Stimulated activated CD4-positive, alpha-beta T cell treated with anti-CD3 and anti-CD28 coated beads, Interleukin-4, amount 100 ng/mL, for 24 hours (primary cell): ENCODE results near the gene ZNF865.

Experiments used
- DNase-seq: peaks from one replicate; pipeline ENCODE4 v3.0.0-alpha.2; 2020

ZNF865 gene

DNA sequence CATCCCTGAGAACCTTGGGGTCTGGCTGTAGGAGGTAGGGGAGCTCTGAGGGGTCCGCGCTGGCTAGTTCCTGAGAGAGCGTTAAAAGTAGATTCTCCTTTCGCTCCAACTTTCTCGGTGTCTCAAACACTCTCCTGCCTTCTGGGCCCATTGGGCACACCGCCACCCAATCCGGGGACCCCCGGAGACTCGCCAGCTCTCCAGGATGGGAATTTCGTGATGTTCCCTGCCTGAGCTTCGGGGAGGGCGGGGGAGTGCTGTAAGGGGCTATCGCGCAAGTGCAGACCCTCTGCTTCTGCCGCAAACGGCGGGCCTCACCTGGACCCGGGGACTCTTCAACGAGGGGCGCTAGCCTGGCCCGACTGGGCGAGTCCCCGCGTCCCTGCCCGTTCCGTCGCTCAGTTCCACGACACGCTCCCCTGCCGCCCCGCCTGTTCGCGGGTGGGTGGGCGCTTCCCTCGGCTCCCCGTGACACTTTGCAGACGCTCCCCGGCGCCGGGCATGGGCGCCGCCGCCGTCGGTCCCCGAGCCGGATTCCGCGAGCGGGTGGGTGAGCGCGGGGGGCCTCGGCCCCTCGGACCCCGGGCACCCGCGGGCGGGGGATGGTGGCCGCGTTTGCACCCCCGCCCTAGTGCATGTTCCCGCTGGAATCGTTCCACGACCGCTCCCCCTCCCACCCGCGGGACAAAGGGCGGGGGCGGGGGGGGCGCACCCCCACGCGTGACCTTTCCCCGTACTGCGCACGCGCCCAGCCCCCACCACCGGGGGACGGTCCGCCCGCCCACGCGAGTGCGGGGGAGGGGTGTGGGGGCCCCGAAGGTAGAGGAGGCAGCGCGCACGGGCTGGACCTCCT lies 42.5 kb downstream of the ZNF865 start, which contains the start of gene CCDC106:
Gene CCDC106, plus strand, starts transcription at position 481 of the 853 bp plus-strand sequence. CDS start 835 bp downstream, outside the sequence.
- peak; percentile 44 for DNase-seq

DNA sequence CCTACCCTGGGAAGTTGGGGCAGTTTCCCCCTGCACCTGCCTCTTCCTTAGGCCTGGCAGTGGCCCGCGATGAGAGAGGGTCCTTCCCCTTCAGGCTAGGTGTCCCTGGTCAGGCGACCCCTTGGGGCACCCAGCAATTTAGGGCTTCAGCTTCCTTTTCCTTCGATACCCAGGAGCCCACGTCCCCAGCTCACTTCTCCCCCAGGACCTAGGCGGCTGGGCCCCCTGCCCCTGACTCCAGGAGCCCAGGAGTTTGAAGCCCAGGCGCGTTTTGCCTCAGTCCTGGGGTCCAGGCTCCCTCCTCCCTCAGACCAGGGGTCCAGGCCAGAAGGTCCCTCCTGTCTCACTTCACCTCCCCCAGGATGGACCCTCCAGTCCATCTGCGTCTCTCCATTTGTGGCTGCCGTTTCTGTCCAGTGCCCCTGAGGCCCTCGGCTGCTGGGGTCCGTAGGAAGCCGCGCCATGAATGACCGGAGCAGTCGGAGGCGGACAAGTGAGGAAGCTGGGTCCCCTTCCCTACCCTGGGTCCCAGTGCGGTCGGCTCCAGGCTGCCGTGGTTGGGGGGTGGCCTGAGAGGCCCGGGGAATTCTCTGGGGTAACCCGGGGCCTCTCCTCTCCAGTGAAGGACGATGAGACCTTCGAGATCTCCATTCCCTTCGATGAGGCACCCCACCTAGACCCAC lies 43.3 kb downstream of the ZNF865 start:
- DNase-seq, result no peak

DNA sequence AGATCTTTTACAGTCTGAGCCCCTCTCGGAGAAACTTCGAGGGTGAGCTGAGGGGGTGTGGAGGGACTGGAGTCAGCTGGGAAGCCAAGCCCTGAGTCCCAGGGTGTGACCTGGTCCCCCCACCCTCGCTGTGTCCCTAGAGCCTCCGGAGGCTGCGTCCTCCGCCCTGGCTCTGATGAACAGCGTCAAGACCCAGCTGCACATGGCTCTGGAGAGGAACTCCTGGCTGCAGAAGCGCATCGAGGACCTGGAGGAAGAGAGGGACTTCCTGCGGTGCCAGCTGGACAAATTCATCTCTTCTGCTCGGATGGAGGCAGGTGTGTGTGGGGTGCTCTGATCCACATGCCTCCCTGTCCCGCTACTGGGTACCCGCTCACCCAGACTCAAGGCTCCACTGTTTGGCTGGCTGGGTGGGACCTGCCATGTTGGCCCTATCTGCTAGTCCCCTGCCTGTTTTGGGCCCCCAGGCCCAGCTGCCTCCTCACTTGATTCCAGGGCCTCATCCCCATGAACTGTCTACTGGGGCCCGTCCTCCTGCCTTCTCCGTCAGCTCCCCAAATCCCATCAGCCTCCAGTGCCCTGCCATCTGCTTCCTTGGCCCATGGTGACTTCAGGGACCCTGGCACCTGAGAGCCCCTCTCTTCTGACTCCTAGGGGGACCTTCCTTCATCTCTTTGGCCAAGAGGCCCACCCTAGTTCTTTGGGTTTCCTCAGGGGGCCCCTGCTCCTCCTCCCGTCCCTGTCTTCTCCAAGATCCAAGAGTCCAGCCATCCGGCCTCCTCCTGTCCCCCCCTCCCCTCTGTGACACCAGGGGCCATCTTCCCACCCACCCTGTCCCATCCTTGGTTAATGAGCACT lies 44.0 kb downstream of the ZNF865 start:
- DNase-seq, result no peak

DNA sequence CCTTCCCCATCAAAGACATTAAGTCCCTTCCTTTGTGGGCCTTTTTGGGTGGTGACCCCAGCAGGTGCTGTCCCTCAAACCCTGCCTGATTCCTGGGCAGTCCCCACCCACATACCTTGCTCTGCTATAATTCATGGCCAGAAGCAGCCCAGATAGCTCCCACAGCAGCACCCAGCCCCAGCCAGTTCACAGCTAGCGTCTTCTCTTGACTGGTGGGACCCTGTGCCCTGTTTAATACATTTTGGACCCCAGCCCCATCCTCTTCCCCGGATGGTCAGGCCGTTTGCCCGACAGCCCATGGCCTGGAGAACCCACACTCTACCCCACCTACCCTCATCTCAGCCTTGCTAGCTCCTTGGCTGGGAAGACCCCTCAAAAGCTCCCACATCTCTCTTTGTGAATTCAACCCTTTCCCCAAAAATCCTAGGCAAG lies 44.7 kb downstream of the ZNF865 start:
- DNase-seq, result no peak

DNA sequence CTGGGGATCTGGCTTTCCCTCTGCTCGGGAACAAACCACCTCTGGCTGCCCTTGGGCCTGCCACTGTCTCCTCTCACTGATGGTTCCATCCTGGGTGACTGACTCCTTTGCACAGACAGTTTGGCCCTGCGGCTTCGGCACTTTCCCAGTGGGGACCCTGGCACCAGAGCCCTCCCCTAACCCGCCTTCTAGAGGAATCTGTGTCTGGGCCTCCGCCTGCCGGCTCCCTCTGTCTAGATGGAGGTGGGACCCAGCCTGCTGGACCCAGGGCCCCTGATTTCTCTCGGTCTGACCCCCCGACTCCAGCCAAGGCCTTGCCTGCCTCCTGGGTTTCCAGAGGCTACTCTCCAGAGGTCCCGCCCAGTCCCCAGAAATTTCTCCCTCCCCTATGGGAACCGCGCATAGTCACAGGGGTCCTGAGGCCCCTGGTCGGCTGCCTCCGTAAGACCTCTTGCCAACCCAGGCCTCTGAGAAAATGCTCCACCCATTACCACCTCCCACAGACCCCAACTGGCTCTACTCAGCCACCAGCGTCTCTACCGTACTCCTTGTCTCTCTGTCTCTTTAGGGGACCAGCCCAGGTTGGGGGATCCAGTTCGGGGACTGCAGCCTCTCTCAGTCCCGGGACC lies 45.3 kb downstream of the ZNF865 start:
- DNase-seq, result no peak

DNA sequence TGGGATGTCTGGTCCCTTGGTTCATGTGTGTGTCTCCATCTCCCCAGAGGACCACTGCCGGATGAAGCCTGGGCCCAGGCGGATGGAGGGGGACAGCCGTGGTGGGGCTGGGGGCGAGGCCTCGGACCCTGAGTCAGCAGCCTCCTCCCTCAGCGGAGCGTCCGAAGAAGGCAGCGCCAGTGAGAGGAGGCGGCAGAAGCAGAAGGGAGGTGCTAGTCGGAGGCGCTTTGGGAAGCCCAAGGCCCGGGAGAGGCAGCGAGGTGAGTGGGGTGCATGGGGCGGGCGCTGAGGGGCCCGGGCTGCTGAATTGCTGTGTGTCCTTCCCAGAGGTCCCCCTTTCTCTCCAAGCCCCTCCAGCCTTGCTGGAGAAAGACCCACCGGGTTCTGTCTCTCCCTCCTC lies 45.8 kb downstream of the ZNF865 start:
- DNase-seq, result no peak

DNA sequence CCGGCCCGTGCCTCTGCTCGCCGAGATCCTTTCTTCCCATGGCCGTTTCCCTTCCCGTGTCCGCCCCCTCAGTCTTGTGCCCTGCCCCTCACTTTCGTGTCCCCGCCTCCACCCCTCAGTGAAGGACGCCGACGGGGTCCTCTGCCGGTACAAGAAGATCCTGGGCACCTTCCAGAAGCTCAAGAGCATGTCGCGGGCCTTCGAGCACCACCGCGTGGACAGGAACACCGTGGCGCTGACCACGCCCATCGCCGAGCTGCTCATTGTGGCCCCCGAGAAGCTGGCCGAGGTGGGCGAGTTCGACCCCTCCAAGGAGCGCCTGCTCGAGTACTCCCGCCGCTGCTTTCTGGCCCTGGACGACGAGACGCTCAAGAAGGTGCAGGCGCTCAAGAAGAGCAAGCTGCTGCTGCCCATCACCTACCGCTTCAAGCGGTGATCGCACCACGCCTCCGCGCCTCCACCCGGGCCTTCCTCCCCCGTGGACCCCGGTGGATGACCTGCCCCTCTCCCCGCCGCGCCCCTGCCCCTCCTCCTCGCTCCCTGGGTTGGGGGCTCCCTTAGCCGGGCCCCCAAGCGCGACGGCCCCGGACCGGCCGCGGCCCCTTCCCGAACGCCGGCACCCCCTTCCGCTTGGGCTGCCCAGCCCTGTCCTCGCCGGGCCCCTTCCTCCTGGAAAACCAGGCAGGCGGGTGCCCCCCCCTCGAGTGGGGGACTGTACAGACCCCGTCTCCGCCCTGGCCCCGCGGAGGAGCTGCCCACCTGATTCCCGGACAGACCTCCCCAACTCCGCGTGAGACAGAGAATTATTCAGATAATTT lies 47.1 kb downstream of the ZNF865 start:
- no peak for DNase-seq

DNA sequence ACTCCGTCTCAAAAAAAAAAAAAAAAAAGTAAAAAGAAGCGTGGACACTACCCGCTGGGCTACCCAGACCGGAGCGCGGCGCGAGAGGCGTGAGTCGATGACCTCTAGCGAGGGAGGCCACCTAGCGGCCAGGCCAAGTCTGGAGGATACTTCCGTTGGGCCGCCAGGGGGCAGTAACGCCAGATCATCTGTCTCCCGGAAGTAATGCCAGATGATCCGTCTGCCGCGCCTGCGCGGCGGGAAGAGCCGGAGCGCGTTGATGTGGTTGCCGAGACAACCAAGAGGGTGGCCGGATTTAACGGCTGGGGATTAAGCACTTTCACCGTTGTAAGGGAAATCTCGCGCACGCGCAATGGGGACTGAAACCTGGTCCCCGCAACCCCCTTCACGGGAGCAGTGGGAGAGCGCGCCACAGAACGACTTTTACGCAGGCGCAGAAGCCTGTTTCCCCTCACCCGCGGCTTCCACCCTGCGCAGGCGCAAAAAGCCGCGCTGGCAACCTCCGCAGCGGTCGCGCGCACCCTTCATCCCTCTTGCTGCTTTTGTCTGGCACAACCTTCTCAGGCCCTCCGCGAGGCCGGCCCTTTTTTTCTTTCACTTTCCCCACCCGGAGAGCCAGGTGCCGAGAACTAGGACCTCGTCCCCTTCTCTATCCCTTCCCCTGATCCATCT lies 48.3 kb downstream of the ZNF865 start:
- DNase-seq, result peak; percentile 99

DNA sequence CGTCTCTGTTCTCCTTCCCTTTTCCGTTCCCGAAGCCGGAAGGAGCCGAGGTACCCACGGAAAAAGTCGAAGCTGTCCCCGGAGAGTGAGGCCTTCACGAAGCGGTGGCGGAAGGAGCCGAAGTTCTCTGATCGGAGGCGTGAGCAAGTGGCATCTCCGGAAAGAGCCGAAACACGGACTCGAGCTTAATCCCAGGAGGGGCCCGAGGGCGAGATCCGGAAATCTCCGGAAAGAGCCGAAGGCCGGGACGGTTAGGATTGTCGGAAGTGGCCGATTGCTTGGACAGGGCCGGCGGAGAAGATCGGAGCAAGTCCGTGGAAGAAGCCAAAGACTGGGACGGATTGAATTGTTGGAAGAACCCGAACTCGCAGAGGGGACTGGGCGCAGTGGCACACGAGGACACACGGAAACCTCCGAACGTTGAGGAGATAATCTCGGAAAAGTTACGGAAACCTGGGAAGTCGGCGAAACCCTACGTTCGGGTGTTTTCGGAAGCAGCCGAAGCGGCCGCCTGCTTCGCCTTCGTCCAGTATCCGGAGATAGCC lies 48.9 kb downstream of the ZNF865 start:
- DNase-seq, result peak; percentile 100

DNA sequence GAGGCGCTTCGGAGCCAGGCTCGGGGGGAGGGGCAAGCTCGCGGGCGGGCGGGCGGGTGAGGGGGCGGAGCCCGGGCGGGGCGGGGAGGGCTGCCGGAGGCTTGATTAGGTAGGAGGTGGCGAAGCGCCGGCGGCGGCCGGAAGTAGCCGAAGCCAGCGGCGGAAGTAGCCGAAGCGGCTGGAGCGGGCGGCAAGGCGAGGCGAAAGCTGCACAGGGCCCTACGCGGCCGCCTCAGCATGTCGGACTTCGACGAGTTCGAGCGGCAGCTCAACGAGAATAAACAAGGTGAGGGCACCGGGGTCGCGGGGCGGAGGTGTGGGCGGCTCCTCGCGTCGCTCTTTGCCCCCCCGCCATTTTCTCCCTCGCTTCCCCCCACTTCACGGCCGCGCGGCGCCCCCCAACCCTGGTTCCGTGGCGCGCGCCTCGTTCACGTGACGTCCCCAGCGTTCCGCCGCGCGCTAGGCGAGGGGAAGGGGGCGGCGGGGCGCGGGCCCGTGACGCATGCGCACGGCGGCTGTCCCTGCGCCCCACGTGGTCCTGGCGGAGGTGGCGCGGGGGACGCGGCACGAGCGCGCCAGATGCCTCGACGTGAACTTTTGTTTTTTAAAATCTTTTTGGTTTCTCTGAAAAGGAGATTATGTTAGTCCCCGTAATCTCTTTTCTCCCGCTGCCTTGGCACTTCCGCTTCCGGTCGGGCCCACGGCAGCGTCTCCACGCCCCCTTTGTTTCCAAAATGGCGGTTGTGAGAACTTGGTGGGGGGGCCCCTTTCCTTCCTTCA lies 49.6 kb downstream of the ZNF865 start, which contains the start of gene U2AF2:
Gene U2AF2, plus strand, starts transcription at position 168 of the 780 bp plus-strand sequence. Its CDS starts 70 bp downstream, at position 238.
- DNase-seq, result peak; percentile 96

DNA sequence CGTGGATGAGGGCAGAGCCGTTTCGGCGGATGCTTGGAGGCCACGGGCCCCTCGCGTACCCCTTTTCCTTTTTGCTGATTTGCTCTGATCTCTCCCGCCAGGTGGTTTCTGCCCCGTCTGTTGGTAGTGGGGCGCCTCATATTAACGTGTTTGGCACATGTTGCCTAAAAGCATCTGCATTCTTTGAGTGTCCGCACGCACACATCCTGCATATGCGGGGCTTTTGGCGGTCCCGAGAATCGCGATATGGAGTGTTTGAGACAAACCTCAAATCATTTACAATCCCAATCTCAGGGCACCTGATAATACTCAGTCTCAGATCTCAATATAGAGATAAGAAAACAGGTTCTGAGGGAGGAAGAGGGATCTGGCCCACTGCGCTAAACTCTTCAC lies 50.2 kb downstream of the ZNF865 start:
- DNase-seq, result no peak

DNA sequence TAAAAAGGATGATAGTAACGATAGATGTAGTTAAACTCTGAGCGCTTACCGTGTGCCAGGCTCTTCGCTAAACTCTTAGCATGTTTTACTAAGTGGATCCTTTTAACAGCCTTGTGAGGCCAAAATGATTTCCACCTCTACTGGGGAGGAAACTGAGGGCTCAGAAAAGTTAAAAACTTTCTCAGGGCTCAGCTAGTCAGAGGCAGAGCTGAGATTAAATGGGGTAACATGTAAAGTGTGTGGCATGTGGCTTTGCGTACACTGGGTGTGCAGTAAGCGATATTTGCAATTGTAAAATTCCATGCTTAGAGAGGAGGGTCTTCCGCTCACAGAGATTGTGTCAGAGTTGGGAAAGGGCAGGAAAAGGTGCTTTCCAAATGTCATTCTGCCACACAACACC lies 51.1 kb downstream of the ZNF865 start:
- DNase-seq, result no peak

DNA sequence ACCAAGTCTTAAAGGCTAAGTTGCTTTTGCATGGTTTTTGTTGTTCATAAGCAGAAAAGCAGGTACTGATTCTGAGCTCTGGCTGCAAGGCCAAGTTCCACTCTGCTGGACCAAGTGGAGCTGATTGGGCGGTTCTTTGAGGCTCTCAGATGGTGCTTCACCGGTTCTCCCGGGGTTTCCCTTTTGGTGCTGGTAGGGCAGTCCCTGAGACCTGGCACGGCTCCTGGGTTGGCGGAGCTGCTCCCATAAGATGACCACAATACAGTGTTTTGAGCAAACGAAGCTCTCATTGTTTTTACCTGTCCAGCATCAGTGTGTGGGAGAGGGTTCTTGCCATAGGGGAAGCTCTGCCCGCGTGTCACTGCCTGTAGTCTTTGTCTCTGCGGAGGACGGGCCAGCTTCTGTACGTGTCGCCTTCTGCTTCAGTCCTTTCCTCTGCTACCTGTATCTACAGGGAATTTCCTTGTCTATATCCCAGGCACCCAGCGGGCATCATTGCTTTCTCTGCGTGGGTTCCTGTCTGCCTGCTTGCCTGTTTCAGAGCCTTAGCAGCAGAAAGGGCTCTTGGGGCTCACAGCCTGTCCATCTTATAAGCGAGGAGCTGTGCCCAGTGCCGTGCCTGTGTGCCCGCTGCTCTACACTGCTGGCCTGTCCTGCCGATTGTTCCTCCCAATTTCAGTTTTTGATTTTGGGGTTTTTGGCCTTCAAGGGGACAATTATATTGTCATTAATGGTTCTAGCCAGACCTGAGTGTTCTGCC lies 51.7 kb downstream of the ZNF865 start:
- DNase-seq, result no peak

DNA sequence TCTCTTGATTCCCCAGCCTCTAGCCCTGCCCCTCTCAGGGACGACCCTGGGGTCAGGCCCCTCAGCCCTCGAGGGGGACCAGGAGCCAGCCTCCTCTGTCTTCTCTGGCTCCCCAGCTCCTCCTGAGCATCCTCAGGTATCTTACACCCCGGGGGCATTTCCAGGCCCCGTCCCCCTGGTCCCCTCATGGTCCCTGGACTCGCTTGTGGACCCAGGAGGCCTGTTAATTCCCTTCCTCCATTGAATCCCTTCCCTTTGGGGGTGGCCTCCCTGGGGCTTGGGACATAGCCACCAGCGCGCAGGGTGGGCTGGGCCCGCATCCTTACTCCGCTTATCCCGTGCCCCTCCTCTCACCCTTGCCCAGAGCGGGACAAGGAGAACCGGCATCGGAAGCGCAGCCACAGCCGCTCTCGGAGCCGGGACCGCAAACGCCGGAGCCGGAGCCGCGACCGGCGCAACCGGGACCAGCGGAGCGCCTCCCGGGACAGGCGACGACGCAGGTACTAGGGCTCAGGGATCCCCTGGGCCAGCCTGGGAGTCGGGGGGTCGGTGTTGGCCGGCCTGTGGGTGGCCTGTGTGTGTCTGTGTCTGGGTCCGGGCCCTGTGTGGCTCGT lies 53.5 kb downstream of the ZNF865 start:
- no peak for DNase-seq

DNA sequence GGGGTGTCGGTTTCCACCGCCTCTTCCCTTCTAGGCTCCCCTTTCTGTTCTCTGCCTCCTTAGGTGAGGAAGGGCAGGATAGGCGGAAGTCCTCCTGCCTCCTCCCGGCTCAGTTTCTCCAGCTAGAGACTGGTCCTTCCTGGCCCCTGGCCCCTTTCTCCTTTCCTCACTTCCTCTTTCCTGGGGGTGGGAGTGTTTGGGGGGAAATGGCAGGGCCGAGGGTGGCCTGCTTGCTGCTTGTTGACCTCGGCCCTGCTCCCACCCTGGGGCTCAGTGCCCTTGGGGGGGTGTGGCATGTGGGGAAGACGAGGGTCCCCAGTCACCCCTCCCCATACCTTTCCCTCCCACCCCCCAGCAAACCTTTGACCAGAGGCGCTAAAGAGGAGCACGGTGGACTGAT lies 54.4 kb downstream of the ZNF865 start:
- DNase-seq, result no peak

DNA sequence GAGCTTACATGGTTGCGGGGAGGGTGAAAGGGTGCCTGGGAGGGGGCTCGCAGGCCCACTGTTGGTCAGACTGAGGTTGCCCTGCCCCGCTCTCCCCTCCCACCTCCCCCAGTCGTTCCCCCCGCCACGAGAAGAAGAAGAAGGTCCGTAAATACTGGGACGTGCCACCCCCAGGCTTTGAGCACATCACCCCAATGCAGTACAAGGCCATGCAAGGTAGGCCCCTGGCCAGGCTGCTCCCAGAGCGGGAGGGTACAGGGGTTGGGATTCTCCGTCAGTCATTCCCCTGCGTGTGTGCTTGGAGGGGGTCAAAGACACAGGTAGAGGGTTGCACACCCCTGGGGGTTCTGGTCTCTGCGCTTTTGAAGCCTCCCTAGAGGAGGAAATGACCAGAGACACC lies 55.0 kb downstream of the ZNF865 start:
- no peak for DNase-seq

DNA sequence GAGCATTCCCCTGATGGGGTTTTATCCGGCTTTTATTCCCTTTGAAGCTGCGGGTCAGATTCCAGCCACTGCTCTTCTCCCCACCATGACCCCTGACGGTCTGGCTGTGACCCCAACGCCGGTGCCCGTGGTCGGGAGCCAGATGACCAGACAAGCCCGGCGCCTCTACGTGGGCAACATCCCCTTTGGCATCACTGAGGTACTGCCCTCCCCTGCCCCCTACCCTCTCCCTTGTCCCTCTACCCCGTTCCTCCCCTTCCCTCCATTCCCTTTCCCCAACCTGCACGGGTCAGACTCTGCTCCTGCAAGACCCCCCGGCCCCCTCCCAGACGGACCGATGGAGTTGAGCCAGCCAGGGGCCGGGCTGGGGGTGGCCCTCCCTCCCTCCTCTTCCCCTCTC lies 55.5 kb downstream of the ZNF865 start:
- DNase-seq, result no peak

DNA sequence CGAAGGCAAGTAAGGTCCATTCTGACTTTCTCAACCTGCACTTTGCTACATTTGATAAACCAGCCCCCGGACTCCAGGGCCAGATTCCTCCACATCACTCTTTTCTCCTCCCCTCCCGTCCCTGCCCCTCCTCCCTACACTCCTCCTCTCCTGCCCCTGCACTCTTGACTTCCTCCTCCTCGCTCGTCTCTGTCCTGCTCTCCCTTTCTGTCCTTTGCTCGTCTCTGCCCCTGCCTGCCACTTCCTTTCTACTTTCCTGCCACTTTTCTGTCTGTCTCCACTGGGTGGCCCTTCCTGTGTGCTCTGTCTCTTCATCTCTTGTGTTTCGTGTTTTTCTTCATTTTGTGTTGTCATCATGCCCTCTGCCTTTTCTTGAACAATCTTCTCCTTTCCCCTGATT lies 56.4 kb downstream of the ZNF865 start:
- DNase-seq, result no peak
